HG02610 (cell line): Measurements from ENCODE around the gene MCTP2.
"Not testable (repeated sequence)": the region's sequence is repeated elsewhere in the genome, so short reads cannot be mapped to it uniquely, and the experiment has no call there.

Experiments used
- ATAC-seq: cut with Tn5 transposase; IDR thresholded peaks from one replicate; pipeline ENCODE4 v1.9.1; 2021; ENCODE audit warnings: mild to moderate bottlenecking, moderate library complexity; ENCODE audit not compliant: unreplicated experiment

MCTP2 gene

GRCh38 chr15:94445566-94446160, 214.3 kb downstream of the MCTP2 start:
- no peak for ATAC-seq

GRCh38 chr15:94446441-94446840, 215.1 kb downstream of the MCTP2 start:
- no peak for ATAC-seq

- no peak for ATAC-seq
Observed at GRCh38 chr15:94451466-94451865, 220.1 kb downstream of the MCTP2 start.

- no peak for ATAC-seq
Observed at GRCh38 chr15:94453227-94453988, 222.0 kb downstream of the MCTP2 start.

- ATAC-seq = no peak
Observed at GRCh38 chr15:94455297-94455696, 223.9 kb downstream of the MCTP2 start.

GRCh38 chr15:94456226-94456625, 224.9 kb downstream of the MCTP2 start:
- ATAC-seq = no peak

GRCh38 chr15:94457661-94458060, 226.3 kb downstream of the MCTP2 start:
- ATAC-seq = no peak

GRCh38 chr15:94460624-94461023, 229.3 kb downstream of the MCTP2 start:
- no peak for ATAC-seq

GRCh38 chr15:94467034-94467433, 235.7 kb downstream of the MCTP2 start:
- ATAC-seq = no peak

- ATAC-seq = no peak
Observed at GRCh38 chr15:94470492-94470891, 239.1 kb downstream of the MCTP2 start.

- no peak for ATAC-seq
Observed at GRCh38 chr15:94476686-94477085, 245.3 kb downstream of the MCTP2 start.

GRCh38 chr15:94477913-94478553, 246.7 kb downstream of the MCTP2 start:
- ATAC-seq = no peak

GRCh38 chr15:94478763-94479162, 247.4 kb downstream of the MCTP2 start:
- ATAC-seq = no peak

- ATAC-seq = no peak
Observed at GRCh38 chr15:94480289-94480834, 249.0 kb downstream of the MCTP2 start.

GRCh38 chr15:94485148-94485719, 253.9 kb downstream of the MCTP2 start:
- no peak for ATAC-seq

- no peak for ATAC-seq
Observed at GRCh38 chr15:94487635-94488034, 256.3 kb downstream of the MCTP2 start.

GRCh38 chr15:94493176-94493575, 261.8 kb downstream of the MCTP2 start:
- no peak for ATAC-seq

GRCh38 chr15:94493586-94493985, 262.2 kb downstream of the MCTP2 start:
- ATAC-seq = not testable (repeated sequence)

GRCh38 chr15:94494732-94495131, 263.4 kb downstream of the MCTP2 start:
- no peak for ATAC-seq

GRCh38 chr15:94503293-94503692, 271.9 kb downstream of the MCTP2 start:
- ATAC-seq = no peak

GRCh38 chr15:94509259-94509658, 277.9 kb downstream of the MCTP2 start:
- no peak for ATAC-seq
